Measurements from ENCODE around the gene NR2E1. TPM values are rescaled to one million over a fixed set of nuclear protein-coding genes. Genes with fewer than 3 reads are reported as not detected.

The NR2E1 gene
- total RNA-seq, 1 donor from 2014 or later, result not detected

DNA sequence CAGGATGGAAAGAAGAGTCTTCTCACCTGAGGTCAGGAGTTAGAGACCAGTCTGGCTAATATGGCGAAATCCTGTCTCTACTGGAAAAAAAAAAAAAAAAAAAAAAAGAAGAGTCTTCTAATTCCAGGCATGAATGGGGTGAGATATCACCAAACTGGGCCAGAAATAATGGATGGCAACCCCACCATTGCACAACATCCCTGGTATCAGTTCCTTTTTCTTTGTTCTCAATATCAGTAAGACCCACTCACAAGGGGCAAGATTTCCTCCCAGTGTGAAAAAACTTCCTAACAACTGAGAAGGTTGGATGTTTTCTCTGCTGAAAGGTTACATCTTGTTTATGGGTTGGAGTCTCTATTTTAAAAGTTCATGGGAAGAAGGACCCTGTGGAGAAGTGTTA lies 23.6 kb upstream of the NR2E1 start:
- intact Hi-C loops (cut with micrococcal nuclease), result no loop called here
- DNase-seq (no peak), ATAC-seq (no peak)

DNA sequence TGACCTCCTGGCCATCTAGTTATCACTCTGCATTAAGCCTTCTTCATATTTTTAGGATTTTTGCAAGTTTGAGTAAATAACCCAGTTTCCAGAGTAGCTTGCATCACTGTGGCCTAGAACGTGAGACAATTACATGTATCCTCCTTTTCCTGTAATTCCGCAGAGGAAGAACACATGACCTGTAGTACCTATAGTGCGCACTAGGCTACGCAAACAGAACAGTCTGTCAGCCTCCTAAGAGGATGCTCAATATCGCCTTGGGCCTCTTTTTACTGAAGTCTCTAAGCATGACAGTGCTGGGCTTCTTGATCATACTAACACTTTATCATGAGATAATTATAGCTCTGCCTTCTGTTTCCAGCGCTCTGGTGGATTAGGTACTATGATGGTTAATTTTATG lies 20.2 kb upstream of the NR2E1 start:
- no peak for DNase-seq
- intact Hi-C loops (cut with micrococcal nuclease), result no loop called here
- no peak for ATAC-seq

DNA sequence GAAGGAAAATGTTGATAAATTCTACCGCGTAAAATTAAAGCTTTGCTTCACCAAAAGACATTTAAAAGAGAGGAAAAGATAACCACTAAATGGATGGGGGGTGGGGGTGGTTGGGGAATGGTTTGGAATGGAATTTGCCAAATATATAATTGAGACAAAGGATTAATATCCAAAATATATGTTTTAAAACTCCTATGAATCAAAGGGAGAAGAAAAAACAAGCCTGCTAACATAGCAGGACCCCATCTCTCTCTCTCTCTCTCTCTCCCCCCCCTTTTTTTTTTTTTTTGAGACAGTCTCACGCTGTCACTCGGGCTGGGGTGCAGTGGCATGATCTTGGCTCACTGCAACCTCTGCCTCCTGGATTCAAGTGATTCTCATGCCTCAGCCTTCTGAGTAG lies 13.4 kb upstream of the NR2E1 start:
- intact Hi-C loops (cut with micrococcal nuclease), result no loop called here
- ATAC-seq (no peak), DNase-seq (no peak)

DNA sequence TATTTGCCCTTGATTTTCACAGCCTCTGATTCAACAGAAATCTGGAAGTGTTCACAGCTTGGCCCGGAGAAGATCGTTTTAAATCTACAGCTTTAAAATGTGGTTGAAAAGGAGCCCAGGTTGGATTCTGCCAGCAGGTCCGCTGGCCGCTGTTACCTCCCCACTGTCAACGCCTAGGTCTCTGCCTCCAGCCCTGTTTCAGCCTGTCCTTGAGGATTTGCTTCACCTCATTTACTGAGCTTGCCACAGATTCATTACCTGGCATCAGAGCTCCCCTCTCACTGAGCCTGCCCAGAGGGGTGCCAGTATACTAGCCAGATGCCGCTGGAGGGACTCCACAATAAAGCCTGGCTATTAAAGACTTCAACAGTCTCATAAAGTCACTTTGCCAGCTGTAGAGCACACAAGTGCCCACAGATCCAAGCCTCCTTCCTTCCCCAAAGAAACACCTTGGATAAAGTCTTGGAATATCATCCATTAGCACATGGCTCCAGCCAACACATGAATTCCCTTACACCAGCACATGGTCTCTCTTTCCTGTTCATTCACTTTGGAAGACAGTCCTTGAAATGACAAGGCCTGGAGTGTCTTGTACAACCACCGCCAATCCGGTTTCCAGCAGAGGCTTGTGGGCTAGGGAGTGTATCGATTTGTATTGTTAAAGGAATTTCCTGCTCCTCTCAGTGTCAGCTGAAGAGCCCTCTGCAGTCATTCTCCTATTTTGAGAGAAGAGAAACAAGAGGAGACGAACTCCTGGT lies 9.5 kb upstream of the NR2E1 start:
- ATAC-seq (no peak), DNase-seq (no peak)
- intact Hi-C loops (cut with micrococcal nuclease), result no loop called here

DNA sequence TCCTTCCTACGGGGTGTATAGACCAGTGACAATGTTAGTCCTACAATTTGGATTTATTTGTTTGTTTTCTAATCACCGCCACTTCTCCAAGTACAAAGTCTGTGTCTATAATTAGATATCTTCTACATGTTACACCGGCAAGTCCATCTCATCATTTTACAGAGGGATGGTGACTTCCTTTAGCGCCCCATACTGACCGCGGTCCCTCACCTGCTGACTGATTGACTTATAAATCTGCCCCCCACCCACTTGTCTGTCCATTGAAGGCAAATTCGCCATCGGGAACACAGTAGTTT lies 8.9 kb upstream of the NR2E1 start:
- intact Hi-C loops (cut with micrococcal nuclease), result no loop called here
- no peak for ATAC-seq
- no peak for DNase-seq

DNA sequence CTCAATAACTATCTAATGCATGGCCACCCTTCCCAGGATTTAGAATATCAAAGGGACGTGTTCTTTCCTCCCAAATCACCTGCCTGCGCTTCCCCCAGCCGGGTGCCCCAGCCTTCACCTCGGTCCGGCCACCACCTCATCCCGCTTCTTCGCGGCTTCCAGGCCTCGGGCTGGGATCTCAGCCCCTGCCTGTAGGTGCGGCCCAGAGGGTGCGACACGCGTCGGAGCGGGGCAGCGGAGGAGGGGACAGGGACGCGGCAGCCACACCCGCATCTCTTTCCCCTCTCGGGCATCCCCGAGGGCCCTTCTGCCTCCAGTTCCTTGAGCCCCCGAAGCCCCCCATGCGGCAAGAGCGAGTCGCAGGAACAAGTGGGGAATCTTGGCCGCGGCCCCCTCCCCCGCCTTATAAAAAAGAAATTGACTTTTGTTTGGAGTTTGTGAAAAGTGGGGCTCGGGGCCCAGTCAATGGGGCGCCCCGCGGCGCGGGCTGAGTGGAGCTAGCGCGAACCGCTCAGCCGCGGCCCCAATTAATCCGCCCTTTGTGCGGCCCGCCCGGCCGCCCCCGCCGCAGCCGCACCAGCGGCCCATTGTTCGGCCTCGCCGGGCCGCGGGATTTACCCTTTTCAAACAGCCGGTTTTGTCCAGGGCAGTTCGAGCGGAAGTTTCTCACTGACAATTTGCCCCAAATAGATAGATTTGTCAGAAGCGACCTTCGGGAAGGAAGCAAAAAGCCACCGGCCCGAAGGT lies 8.4 kb upstream of the NR2E1 start:
- no peak for DNase-seq
- intact Hi-C loops (cut with micrococcal nuclease), result no loop called here
- ATAC-seq, result no peak

DNA sequence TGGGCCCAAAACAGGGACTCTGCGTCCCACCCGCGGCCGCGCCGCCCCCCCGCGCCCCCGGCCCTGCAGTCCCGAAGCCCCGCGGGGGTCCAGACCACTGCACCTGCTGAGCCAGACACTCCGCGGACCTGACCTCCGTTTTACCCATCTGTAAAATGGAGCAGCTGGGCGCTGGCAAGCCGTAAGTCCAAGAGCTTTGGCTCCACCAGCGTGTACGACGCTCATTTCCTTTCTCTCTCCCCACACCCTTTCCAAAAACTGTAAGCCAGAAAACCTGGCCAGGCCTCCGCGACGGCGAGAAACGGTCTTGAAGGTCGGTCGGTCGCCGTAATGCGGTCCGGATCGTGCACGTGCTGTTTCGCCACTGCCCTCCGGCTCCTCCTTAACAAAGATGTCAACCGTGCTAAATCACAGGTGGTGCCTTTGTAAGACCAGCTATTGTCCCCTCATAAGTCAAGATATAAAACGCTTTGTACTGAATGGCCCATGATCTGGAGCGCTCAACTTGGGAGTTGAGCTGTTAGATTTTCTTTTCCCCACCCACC lies 7.8 kb upstream of the NR2E1 start:
- DNase-seq (no peak), ATAC-seq (no peak)
- intact Hi-C loops (cut with micrococcal nuclease), result no loop called here

DNA sequence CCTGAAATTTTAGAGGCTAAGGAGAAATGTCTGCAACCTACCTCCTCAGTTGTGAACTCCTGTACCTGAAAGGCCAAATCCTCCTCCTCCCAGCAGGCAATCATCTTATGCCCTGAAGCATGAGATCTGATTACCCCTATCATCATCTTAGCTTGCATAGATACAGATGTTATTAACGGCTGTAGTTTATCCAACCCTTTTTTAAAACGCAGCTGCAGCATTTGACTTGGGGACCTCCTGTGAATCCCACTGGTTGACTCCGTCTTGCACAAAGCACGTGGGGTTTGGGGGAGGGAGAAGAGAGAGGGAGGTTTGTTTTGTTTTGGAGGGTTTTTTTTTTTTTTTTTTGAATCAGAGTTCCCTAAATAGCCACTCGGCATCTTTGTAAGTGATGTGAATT lies 5.8 kb upstream of the NR2E1 start:
- intact Hi-C loops (cut with micrococcal nuclease), result no loop called here
- DNase-seq, result no peak
- no peak for ATAC-seq

DNA sequence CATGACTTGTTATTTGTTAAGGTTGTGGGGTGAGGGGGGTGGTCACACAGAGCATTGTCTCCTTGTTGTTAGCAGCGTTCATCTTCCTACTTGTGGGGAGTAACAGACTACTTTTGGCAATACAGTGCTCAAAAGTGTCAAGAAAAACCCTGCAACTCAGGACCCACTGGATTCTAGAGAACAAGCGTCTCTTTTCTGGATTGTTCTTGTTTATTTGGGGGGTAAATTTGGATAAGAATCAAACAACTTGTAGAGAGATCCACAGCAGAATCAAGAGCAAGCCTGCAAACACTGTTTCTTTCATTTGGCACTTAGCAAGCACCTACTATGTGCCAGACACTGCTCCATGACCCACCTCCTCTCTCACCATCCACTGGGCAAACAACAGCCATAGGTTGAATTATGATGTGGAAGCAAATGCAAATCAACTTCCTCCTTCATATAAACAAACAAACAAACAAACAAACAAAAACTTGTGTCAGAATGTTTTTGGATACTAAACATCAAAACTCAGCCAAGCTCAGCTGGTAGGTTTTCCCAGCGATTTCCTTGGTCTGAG lies 4.0 kb upstream of the NR2E1 start:
- intact Hi-C loops (cut with micrococcal nuclease), result no loop called here
- ATAC-seq, result no peak
- DNase-seq, result no peak

DNA sequence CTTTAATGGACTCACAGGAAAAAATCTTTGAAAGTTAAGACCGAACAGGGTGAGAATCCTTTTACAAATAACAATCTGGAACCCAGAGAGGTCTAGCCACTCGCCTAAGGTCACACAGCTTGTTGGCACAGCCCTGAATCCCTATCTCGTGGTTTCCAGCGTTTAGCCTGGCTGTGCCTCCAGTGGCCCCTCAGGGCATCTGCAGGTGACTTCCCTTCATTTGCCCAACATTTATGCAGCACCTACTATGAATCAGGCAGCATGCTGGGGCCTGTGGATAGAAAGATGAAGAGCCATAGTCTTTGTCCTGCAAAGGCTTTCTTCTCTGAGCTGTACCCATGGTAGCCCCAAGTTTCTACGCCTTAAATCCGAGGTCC lies 2.6 kb upstream of the NR2E1 start:
- DNase-seq (no peak), ATAC-seq (no peak)
- intact Hi-C loops (cut with micrococcal nuclease), result no loop called here

DNA sequence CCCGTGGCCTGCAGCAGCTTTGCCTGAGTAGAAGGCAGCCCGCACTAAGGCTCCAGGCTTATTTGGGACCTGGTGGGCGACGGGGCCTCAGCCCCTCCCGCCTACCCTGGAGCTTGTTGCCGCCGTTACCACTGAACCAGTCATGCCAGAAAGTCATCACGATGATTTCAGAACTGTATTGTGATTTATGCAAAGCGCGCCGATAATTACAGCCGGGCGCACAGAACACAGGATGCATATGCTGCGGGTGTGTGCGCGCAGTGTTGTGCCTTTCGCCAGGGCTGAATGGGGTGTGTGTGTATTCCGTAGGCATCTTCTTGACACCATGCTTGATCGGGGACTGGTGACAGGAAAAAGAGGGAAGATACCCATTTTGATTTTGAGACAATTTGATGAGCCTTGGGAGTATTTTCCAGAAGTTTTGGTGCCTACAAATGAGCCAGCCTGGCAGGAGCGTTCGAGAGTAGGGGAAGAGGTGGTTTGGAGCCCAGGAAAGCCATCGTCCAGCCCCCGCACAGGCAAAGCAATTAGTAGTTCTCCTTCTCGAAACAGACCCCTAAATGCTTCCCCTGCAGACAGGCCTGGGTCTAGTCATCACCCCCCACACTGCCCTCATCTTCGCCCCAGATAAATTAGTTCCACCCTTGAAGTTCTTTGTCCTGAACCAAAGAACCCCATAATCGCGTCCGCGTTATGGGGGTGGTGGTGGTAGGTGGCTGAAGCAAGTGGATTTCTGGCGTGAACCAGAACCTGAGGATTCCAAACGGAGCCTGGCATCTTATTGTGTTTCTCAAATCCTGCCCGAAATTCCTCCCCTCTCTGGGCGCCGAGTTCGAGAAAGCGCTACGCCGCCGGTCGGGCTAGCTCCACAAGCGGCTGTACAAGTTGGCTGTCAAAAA lies 1.9 kb upstream of the NR2E1 start:
- intact Hi-C loops (cut with micrococcal nuclease), result no loop called here
- ATAC-seq, result no peak
- DNase-seq, result no peak

DNA sequence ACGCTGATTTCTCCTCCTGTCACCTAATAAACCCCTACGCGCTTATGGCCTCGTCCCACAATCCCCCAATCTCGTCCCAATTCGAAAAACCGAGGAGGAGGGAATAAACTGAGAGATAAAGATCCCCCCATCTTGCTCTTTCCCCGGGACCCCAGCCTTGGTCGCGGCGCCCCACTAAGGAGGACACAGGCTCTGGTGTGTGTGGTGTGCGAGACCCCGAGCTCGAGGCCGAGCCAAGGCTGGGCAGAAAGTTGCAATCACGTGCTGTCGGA lies 1.3 kb upstream of the NR2E1 start:
- no peak for DNase-seq
- intact Hi-C loops (cut with micrococcal nuclease), result no loop called here
- ATAC-seq, result no peak

DNA sequence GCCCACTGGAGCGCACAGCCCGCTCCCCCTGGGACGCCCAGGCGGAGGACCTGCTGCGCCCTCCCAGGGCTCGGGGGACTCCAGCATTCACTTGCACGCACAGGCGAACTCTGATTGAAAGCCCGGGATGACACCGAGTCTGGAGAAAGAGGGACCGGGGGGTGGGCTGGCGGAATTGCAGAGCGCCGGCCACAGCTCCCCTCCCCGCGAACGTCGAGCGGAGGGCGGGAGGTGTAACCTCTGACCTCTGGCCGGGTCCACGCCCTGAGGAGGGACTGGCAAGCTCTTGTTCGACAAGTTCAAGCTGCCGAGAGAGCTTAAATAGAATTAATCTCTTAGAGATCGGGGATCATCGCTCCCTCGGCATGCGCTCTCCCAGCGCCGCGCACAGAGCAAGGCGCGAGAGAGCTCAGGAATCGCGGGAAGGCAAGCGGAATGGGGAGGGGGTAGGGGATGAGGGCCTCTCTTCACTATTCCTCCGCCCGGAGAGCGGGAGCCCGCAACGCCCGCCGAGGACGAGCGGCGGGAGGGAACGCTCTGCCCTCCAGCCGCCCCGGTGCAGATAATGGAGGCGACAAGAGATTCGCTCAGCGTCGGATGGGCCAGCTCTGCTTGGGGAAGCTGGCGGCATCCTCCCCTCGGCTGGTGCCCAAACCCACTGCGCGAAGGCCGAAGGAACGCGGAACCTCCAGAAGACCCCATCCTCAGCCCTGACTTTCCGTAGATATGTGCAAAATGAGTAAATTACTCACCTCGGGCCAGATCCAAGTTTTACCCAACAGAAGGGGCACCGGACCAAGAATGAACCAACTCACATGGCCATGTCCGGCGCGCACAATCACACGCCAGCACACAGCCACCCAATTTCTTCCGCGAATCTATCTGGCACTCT lies 761 bp upstream of the NR2E1 start:
- DNase-seq (no peak), ATAC-seq (no peak)
- intact Hi-C loops (cut with micrococcal nuclease), result no loop called here

DNA sequence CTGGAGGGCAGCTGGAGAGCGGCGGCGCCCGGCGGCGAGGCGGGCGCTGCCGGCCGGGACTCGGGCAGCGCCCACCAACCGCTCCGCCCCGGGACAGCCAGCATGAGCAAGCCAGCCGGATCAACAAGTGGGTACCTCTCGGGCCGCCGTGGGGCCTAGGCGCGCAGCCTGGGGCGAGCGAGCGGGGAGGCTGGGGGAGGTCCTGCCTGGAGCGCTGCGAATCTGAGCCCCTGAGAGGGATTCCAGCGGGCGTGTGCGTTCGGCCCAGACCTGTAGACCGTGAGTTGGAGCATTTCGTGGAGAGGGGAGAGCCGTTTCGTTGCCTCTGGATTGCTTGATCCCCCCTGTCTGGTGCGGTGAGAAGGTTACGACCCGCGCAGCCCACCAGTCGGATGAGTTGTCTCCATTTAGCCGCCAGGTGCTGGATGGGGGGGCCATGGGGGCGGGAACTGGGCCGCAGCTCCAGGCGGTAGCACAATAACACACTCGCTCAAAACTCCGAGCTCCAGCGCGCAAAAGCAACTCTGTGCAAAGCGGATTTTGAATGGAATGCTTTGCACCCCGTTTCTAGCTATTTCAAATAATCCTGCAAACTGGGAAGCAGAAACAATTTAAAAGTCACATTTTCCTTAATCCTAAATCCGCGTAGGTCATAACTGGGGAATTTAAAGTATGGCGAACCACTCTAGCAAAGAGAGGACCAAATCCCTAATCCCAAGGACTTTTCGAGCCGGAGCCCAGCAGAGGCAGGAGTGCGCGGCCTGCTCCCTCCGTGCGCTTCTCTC lies 1.0 kb downstream of the NR2E1 start:
- DNase-seq (no peak), ATAC-seq (no peak)
- intact Hi-C loops (cut with micrococcal nuclease), result no loop called here

DNA sequence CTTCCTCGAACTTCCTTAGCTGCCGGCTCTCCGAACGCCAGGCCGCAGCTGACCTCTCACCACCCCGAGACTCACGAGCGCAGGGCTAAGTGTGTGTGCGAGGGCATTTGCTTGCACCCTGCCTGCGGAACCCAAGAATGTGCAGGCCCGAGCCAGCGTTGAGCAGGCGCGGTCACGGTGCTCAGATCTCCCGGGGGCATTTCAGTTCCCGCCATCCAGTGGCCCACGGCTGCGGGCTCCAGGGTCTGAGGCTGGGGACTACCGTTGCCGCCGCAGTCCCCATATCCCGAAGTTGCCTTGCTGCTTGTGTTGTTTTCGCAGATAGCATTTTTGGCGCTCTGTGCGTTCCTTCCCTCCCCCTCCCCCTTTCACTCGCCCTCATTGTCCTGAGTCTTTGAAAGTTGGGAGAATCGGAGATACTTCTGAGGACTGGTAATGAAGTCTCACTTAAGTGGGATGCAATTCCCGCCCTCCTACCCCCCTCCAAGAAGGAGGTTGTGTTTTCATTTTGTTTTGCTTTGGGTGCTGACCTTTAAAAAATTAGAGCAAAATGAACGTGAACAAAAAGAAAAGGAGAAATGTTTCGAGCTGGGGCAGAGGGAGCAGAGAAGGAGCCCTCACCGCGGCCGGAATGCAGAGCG lies 1.7 kb downstream of the NR2E1 start:
- intact Hi-C loops (cut with micrococcal nuclease), result no loop called here
- DNase-seq (no peak), ATAC-seq (no peak)

DNA sequence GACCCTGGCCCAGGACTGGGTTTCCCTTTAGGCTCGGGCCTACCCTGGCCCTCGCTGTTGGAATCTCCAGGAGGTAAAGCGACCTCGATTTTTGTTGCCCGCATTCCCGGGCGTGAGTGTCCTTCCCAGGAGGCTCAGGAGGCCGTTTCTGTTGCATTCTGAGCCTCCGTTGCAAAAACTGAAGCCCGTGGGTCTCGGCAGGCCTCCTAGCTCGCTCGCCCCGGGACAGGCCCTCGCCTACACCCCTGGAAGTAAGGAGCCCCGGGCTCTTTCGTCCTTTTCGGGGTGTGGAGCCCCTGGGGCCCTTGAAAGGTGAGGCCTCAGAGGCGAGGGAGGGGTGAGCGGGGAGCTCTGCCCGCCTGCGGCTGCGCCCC lies 2.3 kb downstream of the NR2E1 start:
- intact Hi-C loops (cut with micrococcal nuclease), result no loop called here
- ATAC-seq (no peak), DNase-seq (no peak)

DNA sequence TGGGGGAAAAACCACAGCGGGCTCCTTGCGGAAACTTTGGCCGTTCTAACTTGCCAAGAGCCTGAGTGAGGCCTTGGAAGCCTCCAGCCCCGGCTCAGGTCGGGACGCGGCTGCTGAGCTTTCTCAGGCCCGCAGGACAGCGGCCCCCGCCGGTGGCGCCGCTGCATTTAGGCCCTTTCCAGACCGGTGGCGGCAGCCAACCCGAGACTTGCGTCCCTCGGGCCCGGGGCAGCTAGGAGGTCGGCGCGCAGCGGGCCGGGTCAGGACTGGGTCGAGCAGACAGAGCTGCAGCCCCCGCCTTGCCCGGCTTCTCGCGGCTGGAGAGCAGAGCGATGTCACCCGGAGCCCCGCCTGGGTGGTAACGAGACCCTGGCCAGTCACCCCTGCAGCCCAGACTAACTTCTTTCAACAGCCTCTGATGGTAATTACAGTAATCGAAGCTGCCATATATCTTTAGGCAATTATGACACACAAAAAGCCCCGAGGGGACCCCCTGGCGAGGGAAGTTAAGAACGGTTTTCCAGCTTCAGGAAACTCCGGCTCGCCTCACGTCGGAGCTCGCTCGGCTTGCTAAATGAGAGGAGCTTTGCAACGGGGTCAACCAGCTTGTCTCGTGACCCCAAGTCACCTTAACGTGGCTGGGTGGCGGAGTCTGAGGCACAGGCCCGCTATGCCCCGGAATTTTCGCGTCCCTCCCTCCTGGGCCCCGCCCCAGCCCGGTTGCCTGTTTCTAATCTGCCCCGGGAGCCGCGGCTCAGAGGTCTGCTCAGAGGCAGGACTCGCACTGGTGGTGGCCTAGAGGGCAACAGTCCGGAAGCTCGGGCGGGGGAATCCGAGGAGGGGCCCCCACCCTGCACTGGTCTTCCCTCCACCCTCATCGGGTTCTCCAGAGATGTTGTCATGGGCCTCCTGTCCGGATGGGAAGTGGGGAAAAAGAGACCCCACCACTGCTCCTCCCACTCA lies 3.0 kb downstream of the NR2E1 start:
- DNase-seq, result peak; percentile 67
- ATAC-seq, result peak; percentile 80
- intact Hi-C loops (cut with micrococcal nuclease), result no loop called here

All from left ventricle myocardium superior (tissue), 1 donor.